HPDE6-E6E7 (cell line): ENCODE measurements around the gene EFNA4.

Experiments used
- DNase-seq: peaks from one replicate; pipeline ENCODE4 v3.0.0; 2011; ENCODE audit warnings: missing footprints; ENCODE audit errors: extremely low spot score

Gene EFNA4

GRCh38 chr1:155051777-155052398 lies 11.7 kb upstream of the EFNA4 start:
- DNase-seq, result peak; percentile 49

- peak; percentile 72 for DNase-seq
Observed at GRCh38 chr1:155052439-155053395, 10.8 kb upstream of the EFNA4 start.

- DNase-seq, result no peak
Observed at GRCh38 chr1:155053531-155054105, 9.9 kb upstream of the EFNA4 start.

- no peak for DNase-seq
Observed at GRCh38 chr1:155057104-155057503, 6.4 kb upstream of the EFNA4 start.

GRCh38 chr1:155057788-155058211 lies 5.7 kb upstream of the EFNA4 start:
- DNase-seq, result no peak

GRCh38 chr1:155060736-155061135 lies 2.8 kb upstream of the EFNA4 start:
- no peak for DNase-seq

GRCh38 chr1:155061381-155062150 lies 2.0 kb upstream of the EFNA4 start:
- DNase-seq, result no peak

GRCh38 chr1:155062151-155062686 lies 1.3 kb upstream of the EFNA4 start:
- no peak for DNase-seq

- DNase-seq, result no peak
Observed at GRCh38 chr1:155062702-155063411, 683 bp upstream of the EFNA4 start.

- no peak for DNase-seq
Observed at GRCh38 chr1:155064111-155064831, 731 bp downstream of the EFNA4 start.

- no peak for DNase-seq
Observed at GRCh38 chr1:155064832-155065429, 1.4 kb downstream of the EFNA4 start.

GRCh38 chr1:155066777-155067176 lies 3.2 kb downstream of the EFNA4 start:
- DNase-seq, result no peak

GRCh38 chr1:155068599-155068998 lies 5.1 kb downstream of the EFNA4 start:
- DNase-seq, result no peak

GRCh38 chr1:155069551-155070157 lies 6.1 kb downstream of the EFNA4 start:
- no peak for DNase-seq

- no peak for DNase-seq
Observed at GRCh38 chr1:155070158-155070621, 6.7 kb downstream of the EFNA4 start.

- no peak for DNase-seq
Observed at GRCh38 chr1:155070721-155071569, 7.4 kb downstream of the EFNA4 start.

- no peak for DNase-seq
Observed at GRCh38 chr1:155071701-155072100, 8.2 kb downstream of the EFNA4 start.

GRCh38 chr1:155072531-155073289 lies 9.2 kb downstream of the EFNA4 start:
- DNase-seq, result no peak
